ENCODE measurements around the gene SOX14.

The SOX14 gene

DNA sequence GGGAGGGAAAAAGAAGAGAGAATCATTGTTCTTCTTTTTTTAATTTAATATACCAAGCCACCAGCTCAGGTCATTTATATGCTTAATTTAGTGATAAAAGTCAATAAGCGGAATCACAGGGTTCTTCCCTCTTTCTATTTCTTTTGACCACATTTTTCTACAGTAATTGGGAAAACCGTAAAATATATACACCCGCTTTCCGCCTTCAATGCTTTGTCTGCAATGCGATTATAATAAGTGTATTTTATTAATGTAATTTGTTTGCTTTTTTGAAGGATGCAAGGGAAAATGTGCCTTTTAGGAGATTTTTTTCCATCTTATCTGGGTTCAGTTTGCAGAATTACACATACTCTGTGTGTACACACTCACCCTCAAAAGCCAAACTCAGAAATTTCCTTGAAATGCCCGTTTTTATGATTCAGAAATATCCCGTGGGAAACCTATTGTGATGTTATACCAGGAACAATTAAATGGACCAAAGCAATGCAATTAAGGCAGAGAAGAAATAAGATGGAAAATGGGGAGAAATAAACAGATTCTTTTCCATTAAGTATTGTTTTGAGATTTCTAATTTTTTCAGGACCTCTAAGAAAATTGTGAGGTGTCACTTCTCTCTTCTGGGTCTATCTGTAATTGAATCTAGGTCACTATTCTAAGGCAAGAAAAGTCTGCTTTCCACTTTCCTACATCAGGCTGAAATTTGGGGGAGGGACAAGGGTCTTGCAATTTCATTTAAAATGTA, 8.3 kb downstream of the SOX14 start:
- Histone ChIP-seq H3K4me1 (peaks cover 0 to 44% (median 42%) of the 10 kb centered on the region in 4 donors), H3K9me3 (no peaks in the 10 kb centered on the region), H3K4me3 (no peak overlapping the region), H3K27me3 (peaks cover 0 to 57% of the 10 kb centered on the region in 2 donors), H3K36me3 (no peaks in the 10 kb centered on the region), H3K27ac (no peak overlapping the region)
- TF ChIP-seq, protein P1, sequence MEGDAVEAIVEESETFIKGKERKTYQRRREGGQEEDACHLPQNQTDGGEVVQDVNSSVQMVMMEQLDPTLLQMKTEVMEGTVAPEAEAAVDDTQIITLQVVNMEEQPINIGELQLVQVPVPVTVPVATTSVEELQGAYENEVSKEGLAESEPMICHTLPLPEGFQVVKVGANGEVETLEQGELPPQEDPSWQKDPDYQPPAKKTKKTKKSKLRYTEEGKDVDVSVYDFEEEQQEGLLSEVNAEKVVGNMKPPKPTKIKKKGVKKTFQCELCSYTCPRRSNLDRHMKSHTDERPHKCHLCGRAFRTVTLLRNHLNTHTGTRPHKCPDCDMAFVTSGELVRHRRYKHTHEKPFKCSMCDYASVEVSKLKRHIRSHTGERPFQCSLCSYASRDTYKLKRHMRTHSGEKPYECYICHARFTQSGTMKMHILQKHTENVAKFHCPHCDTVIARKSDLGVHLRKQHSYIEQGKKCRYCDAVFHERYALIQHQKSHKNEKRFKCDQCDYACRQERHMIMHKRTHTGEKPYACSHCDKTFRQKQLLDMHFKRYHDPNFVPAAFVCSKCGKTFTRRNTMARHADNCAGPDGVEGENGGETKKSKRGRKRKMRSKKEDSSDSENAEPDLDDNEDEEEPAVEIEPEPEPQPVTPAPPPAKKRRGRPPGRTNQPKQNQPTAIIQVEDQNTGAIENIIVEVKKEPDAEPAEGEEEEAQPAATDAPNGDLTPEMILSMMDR (IDR thresholded peaks at IDR 0.05) = no peak
- DNase-seq = no peak
- intact Hi-C loops (cut with DNase I; ENCODE audit: low total_unique reads) = no loop called here

DNA sequence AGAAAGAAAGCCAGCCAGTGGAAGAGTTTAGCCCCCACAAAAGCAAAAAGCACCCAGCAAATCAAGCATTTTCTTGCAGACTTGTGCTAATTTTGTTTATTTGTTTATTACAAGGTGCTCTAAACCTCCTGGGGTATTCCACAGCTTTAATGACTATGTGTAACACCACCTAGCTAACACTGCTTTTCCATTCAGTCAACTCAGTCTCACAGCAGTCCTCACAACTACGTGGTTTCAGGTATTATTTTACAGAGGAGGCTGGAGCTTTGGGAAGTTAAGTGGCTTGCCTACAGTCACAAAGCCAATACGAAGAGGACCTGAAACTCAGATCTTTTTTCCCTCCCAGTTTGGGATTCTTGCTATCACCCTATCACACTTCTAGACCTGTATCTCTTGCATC, 14.8 kb downstream of the SOX14 start:
- H3K27me3 ChIP-seq = peaks cover 0 to 4% of the 10 kb centered on the region in 2 donors
- no peak overlapping the region for H3K4me3 ChIP-seq
- no peaks in the 10 kb centered on the region for H3K9me3 ChIP-seq
- TF ChIP-seq, protein P1 (IDR thresholded peaks at IDR 0.05) = no peak
- H3K36me3 ChIP-seq = no peaks in the 10 kb centered on the region
- DNase-seq = no peak
- intact Hi-C loops (cut with DNase I; ENCODE audit: low total_unique reads) = no loop called here
- no peak overlapping the region for H3K27ac ChIP-seq
- no peaks in the 10 kb centered on the region for H3K4me1 ChIP-seq

GRCh38 chr3:137787529-137787928, 23.4 kb downstream of the SOX14 start:
- no peak overlapping the region for H3K4me3 ChIP-seq
- no peaks in the 10 kb centered on the region for H3K4me1 ChIP-seq
- H3K27ac ChIP-seq = no peak overlapping the region
- H3K27me3 ChIP-seq = peaks cover 0 to 6% of the 10 kb centered on the region in 2 donors
- intact Hi-C loops (cut with DNase I; ENCODE audit: low total_unique reads) = no loop called here
- DNase-seq = no peak
- no peaks in the 10 kb centered on the region for H3K9me3 ChIP-seq
- no peaks in the 10 kb centered on the region for H3K36me3 ChIP-seq
- TF ChIP-seq, protein P1 (IDR thresholded peaks at IDR 0.05) = no peak

DNA sequence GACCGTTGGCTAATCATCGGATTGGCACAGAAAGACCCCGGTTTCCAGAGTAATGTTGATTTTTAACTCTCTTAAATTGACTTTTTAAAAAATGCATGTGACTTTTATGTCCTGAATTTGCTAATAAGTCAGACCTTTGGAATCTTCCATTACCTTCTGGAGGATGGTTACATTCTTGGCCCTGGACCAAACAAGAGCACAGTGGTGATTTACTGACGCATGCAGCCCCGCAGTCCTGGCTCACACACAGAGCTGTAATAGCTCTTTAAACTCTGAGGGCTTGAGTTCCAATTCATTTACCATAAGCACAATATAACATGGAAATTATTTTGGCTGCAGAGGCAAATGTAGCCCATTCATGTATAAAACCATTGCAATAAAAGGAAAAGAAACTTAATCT, 25.1 kb downstream of the SOX14 start:
- H3K36me3 ChIP-seq = no peaks in the 10 kb centered on the region
- H3K9me3 ChIP-seq = no peaks in the 10 kb centered on the region
- no peak overlapping the region for H3K27ac ChIP-seq
- H3K4me3 ChIP-seq = no peak overlapping the region
- TF ChIP-seq, protein P1 (IDR thresholded peaks at IDR 0.05) = no peak
- H3K27me3 ChIP-seq = peaks cover 0 to 6% of the 10 kb centered on the region in 2 donors
- H3K4me1 ChIP-seq = no peaks in the 10 kb centered on the region
- no peak for DNase-seq
- intact Hi-C loops (cut with DNase I; ENCODE audit: low total_unique reads) = no loop called here

DNA sequence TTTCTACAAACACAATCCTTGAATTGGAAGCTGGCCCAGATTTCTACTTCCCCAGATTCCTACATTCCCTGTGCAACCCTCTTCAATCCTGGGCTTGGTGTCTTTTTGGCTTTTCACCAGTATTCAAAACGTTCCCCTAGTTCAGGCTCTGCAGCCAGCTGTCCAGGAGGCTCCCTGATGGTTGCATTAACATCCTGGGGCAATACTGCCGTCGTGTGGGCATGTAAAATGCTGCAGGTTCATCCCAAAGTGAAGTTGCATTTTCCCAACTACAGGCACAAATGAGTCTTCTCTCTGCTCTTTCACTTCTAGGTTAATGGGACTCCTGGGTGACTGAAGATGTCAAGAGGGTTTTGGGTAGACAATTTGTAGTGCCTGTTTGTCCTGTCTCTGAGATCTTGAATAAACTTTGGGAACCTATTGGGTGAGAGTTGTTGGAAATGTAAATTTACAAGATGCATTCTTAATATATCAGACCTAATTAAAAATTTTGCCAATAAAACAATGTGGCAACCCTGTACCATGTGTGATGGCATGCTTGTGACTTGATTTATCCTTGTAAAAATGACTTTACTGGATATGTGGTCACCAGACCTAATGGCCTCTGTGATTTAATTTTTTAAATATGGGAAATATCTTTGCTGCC, 28.6 kb downstream of the SOX14 start:
- no peaks in the 10 kb centered on the region for H3K27me3 ChIP-seq
- no peaks in the 10 kb centered on the region for H3K4me1 ChIP-seq
- H3K4me3 ChIP-seq = no peak overlapping the region
- TF ChIP-seq, protein P1 (IDR thresholded peaks at IDR 0.05) = peak; percentile 19 to 26
- no peak for DNase-seq
- H3K9me3 ChIP-seq = no peaks in the 10 kb centered on the region
- intact Hi-C loops (cut with DNase I; ENCODE audit: low total_unique reads) = no loop called here
- no peak overlapping the region for H3K27ac ChIP-seq
- no peaks in the 10 kb centered on the region for H3K36me3 ChIP-seq

All from tibial artery (tissue), 4 donors.